ENCODE data around the gene CDV3. TPM values are rescaled to one million over a fixed set of nuclear protein-coding genes. Genes with fewer than 3 reads are reported as not detected.
"Not testable (repeated sequence)": the region's sequence is repeated elsewhere in the genome, so short reads cannot be mapped to it uniquely, and the experiment has no call there.

Gene CDV3, protein sequence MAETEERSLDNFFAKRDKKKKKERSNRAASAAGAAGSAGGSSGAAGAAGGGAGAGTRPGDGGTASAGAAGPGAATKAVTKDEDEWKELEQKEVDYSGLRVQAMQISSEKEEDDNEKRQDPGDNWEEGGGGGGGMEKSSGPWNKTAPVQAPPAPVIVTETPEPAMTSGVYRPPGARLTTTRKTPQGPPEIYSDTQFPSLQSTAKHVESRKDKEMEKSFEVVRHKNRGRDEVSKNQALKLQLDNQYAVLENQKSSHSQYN
- 100 to 1,000 TPM; 104 to 135 TPM for total RNA-seq
- polyA plus RNA-seq (ENCODE audit: insufficient read depth, low read depth, low replicate concordance) = 179 TPM
- long read RNA-seq, donor 1, transcript CDV3-203 (5 exons, 955 nt) = major isoform, 29 of 387 reads
- long read RNA-seq, donor 1, transcript CDV3-201 (5 exons, 3,307 nt) = minor isoform, 6 of 387 reads
- long read RNA-seq, donor 1, partial matches to known transcripts = 352 of 387 reads
- long read RNA-seq, donor 1, other reads (novel, unspliced or antisense) = 0 of 387 reads
- long read RNA-seq, donor 2, transcript CDV3-203 (5 exons, 955 nt) = major isoform, 26 of 156 reads
- long read RNA-seq, donor 2, partial matches to known transcripts = 126 of 156 reads
- long read RNA-seq, donor 2, other reads (novel, unspliced or antisense) = 0 of 156 reads

DNA sequence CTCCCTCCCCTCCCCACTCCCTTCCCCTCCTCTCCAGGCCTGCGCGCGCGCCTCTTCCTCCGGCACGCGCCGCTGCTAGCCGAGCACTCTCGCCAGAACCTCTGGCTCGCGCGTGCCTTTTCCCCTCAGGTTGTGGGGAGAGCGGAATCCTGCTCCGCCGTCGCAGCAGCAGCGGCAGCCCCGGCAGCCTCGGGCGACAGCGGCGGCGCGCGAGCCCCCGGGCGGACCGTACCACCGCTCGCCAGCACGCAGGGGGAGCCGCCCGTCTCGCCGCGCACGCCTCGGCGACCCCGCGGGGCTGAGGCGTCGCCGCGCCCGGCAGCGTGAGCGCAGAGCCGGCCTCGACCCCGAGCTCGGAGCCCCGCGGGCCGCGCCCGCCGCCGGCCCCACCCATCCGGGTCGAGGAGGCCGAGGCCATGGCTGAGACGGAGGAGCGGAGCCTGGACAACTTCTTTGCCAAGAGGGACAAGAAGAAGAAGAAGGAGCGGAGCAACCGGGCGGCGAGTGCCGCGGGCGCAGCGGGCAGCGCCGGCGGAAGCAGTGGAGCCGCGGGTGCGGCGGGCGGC lies at the start of gene CDV3:
Gene CDV3 (plus strand): TSS at position 58 of the 566 bp plus-strand sequence. CDS start 359 bp downstream, at position 417.
- peak within 1 kb of the TSS; percentile 95 to 98 for H3K27ac ChIP-seq
- peak; percentile 39 for TF ChIP-seq POLR2A (IDR thresholded peaks at IDR 0.05)
- TF ChIP-seq, protein P1, sequence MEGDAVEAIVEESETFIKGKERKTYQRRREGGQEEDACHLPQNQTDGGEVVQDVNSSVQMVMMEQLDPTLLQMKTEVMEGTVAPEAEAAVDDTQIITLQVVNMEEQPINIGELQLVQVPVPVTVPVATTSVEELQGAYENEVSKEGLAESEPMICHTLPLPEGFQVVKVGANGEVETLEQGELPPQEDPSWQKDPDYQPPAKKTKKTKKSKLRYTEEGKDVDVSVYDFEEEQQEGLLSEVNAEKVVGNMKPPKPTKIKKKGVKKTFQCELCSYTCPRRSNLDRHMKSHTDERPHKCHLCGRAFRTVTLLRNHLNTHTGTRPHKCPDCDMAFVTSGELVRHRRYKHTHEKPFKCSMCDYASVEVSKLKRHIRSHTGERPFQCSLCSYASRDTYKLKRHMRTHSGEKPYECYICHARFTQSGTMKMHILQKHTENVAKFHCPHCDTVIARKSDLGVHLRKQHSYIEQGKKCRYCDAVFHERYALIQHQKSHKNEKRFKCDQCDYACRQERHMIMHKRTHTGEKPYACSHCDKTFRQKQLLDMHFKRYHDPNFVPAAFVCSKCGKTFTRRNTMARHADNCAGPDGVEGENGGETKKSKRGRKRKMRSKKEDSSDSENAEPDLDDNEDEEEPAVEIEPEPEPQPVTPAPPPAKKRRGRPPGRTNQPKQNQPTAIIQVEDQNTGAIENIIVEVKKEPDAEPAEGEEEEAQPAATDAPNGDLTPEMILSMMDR (IDR thresholded peaks at IDR 0.05) = no peak
- peak within 1 kb of the TSS; percentile 90 to 91 for H3K4me3 ChIP-seq
- no peaks in the 10 kb centered on the region for H3K27me3 ChIP-seq
- intact Hi-C loops (cut with DNase I; ENCODE audit: low total_unique reads) = no loop called here
- H3K36me3 ChIP-seq (ENCODE audit: low read depth, missing control alignments) = no peaks in the 10 kb centered on the region
- no peaks in the 10 kb centered on the region for H3K9me3 ChIP-seq
- WGBS, 2 donors = 0 to 4% methylated on average over 5 to 62 of the region's 81 CpGs
- no peak for DNase-seq
- peaks cover 24% of the 10 kb centered on the region for H3K4me1 ChIP-seq

DNA sequence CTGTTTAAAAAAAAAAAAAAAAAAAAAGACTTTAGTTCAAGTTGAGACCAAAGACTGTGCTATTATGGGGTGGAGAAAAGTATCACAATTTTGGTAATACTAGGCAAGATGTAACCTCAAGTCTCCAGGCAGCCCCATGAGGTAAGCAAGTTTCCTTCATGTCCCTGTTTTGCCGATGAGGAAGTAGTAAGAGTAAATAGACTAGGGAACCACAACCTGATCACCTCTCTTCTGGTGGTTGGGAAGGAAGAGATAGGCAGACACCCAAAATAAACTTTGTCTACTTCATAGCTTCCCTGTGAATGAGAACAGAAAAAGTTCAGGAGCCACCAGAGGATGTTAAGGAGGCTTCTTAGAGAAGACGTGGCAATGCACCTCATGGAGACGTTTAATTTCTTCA lies 49.7 kb upstream of the CDV3 start:
- H3K4me1 ChIP-seq; H3K36me3 ChIP-seq (ENCODE audit: low read depth, missing control alignments); H3K4me3 ChIP-seq; intact Hi-C loops (cut with DNase I; ENCODE audit: low total_unique reads); DNase-seq; H3K27me3 ChIP-seq; H3K27ac ChIP-seq; H3K9me3 ChIP-seq: not testable (repeated sequence)
- 67 to 68% methylated on average over 3 of the region's 3 CpGs for WGBS, 2 donors

DNA sequence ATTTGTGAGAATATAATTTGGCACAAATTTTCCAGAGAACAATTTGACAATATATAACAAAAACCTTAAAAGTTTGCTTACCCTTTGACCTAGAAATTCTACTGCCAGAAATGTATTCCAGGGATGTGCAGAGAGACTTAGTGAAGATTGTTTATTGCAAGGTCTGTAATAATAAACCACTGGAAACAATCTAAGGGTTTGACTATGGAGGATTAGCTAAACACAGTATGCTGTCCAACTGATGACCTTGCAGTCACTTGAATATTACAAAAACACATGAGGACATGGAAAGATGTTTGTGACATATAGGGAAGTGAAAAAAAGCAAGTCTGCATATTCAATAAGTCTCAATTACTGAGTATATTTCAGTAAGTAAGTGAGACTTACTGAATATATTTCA lies 48.1 kb upstream of the CDV3 start:
- no peak overlapping the region for H3K4me3 ChIP-seq
- DNase-seq = no peak
- H3K9me3 ChIP-seq = no peaks in the 10 kb centered on the region
- TF ChIP-seq, protein P1 (IDR thresholded peaks at IDR 0.05) = no peak
- no peak for TF ChIP-seq POLR2A (IDR thresholded peaks at IDR 0.05)
- no peaks in the 10 kb centered on the region for H3K27me3 ChIP-seq
- no peaks in the 10 kb centered on the region for H3K36me3 ChIP-seq (ENCODE audit: low read depth, missing control alignments)
- no peaks in the 10 kb centered on the region for H3K4me1 ChIP-seq
- intact Hi-C loops (cut with DNase I; ENCODE audit: low total_unique reads) = no loop called here
- H3K27ac ChIP-seq = no peak overlapping the region

DNA sequence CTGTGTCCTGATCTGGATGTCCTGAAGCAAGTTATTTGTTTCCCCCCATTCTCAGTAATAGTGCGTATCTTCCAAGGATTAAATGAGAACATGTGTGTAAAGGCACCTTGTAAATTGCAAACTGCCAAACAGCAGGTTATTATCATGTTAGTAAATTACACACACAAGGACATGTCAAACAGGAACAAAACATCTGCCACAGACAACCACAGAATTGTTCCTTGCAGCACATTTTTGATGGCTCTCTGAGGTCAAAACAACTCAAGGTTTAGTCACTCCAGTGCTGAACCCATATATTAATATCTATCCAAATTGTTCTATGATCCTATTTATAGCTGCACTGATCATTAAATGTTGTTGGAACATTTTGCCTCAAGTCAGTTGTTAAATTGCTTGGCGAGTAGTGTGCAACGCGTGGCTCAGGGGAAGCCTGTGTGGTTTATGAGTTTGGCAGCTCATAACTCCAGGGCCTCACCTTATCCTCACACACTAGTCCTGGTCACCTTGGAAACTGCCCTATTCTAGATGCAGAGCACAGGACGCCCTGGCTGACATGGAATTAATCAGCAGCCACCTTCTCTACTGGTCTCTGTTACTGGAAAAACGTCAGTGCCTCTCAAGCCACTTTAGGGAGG lies 46.3 kb upstream of the CDV3 start:
- no peaks in the 10 kb centered on the region for H3K27me3 ChIP-seq
- no peak for TF ChIP-seq POLR2A (IDR thresholded peaks at IDR 0.05)
- TF ChIP-seq, protein P1 (IDR thresholded peaks at IDR 0.05) = no peak
- H3K4me3 ChIP-seq = no peak overlapping the region
- intact Hi-C loops (cut with DNase I; ENCODE audit: low total_unique reads) = no loop called here
- DNase-seq = no peak
- H3K9me3 ChIP-seq = no peaks in the 10 kb centered on the region
- H3K36me3 ChIP-seq (ENCODE audit: low read depth, missing control alignments) = no peaks in the 10 kb centered on the region
- no peaks in the 10 kb centered on the region for H3K4me1 ChIP-seq
- no peak overlapping the region for H3K27ac ChIP-seq
- WGBS, 2 donors = 49 to 67% methylated on average over 6 of the region's 6 CpGs

DNA sequence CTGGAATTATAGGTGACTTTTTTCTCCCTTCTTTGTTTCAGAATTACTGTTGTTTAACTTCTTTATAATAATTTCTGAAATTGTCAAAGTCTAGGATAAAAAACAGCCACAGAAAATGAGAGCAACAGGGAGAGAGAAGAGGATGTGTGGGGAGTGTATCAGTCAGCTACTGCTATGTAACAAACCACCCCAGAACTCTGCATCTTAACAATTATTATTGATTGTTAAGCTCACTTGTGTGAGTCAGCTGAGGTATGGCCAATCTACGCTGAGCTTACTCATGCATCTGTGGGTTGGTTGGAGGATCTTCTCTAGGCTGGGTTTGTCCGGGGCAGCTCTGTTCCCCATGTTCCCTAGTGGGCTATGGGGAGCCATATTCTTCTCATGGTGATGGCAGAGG lies 43.7 kb upstream of the CDV3 start:
- no peaks in the 10 kb centered on the region for H3K36me3 ChIP-seq (ENCODE audit: low read depth, missing control alignments)
- no peak overlapping the region for H3K27ac ChIP-seq
- no peaks in the 10 kb centered on the region for H3K27me3 ChIP-seq
- H3K9me3 ChIP-seq = no peaks in the 10 kb centered on the region
- intact Hi-C loops (cut with DNase I; ENCODE audit: low total_unique reads) = no loop called here
- 94 to 100% methylated on average over 1 to 2 of the region's 2 CpGs for WGBS, 2 donors
- H3K4me1 ChIP-seq = no peaks in the 10 kb centered on the region
- H3K4me3 ChIP-seq = no peak overlapping the region
- DNase-seq = no peak
- TF ChIP-seq, protein P1 (IDR thresholded peaks at IDR 0.05) = no peak
- no peak for TF ChIP-seq POLR2A (IDR thresholded peaks at IDR 0.05)
